ENCODE data around the gene CIRBP.
"Not testable (repeated sequence)": the region's sequence is repeated elsewhere in the genome, so short reads cannot be mapped to it uniquely, and the experiment has no call there.

CIRBP gene

DNA sequence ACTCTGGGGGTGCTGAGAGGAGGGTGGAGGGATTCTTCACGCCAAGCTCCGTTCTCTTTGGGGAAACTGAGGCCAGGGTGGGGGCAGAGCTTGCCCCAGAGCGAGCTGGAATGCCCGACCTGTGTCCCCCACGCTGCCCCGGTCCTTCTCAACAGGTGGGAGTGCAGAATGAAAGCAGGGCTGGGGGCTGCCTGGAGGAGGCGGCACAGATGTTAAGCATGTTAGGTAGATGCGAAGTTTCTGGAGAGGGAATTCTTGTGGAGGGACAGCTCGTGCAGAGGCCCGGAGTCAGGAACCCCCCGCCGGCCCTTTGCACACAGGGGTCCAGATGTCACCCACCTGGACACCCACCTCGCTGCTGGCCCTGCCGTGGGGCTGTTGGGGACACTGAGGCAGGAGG, 25.6 kb downstream of the CIRBP start:
- DNase-seq: no peak

DNA sequence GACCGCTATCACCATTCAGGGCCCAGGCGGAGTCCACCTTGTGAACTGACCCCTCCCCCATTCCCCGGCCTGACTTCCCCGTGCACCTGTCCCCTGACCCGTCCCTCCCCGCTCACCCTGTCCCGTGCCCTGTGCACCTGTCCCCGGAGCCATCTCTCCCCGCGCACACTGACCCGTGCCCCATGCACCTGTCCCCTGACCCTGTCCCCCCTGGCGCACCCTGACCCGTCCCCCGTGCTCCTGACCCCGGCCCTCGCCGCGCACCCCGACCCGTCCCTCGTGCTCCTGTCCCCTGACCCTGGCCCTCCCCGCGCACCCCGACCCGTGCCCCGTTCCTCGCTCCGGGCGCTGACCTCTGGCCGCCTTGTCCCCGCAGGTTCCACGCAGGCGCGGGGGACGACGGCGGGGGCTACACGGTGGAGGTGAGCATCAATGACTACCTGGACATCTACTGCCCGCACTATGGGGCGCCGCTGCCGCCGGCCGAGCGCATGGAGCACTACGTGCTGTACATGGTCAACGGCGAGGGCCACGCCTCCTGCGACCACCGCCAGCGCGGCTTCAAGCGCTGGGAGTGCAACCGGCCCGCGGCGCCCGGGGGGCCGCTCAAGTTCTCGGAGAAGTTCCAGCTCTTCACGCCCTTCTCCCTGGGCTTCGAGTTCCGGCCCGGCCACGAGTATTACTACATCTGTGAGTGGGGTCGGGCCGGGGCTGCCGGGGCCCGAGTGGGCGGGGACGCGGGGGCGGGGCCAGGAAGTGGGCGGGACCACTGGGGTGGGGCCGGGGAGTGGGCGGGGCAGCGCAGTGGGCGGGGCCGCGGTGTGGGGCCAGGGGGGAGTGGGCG, 26.3 kb downstream of the CIRBP start:
- no peak for DNase-seq

DNA sequence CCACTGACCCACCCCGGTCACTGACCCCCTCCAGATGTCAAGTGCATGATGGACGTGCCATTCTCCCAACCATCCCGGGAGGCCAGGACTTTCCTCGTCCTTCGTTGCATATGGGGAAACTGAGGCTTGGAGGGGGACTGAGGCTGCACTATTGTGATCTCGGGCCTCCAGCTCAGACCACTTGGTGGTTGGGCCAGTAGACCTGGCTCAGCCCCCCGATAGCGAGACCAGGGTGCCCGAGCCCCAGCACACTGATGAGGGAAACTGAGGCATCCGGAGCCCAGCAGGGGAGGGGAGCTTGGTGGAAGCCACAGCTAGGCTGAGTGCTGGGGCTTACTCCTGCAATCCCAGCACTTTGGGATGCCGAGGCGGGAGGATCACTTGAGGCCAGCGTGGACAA, 26.9 kb downstream of the CIRBP start:
- no peak for DNase-seq

DNA sequence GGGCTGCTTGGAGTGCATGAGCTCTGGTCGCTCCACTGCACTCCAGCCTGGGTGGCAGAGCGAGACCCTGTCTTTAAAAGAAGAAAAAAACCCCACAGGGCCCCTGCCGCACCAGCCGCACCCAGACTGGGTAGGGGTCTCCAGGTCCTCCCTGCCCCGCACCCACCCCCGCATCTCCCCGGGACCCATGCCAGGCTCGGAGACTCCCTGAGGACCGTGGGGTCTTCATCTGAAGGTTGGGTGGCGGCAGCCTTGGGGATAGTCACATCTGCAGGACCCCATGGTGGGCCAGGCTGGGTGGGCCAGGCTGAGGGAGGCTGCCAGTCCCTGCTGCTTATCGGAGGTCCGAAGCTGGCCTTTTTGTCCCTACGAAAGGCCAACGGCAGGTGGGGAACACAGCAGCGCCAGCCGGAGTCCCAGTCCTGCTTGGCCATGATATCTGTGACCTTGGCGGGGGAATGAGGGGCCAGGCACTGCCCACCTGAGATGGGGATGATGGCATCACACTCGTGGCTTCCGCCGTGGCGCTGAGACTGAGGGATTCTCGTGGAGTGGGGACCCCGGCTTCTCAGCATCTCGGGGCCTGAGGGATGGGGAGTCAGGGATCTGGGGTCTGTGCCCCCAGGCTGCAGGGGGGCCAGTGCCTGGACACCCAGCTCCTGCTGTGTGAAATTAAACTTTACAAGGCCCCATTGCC, 27.6 kb downstream of the CIRBP start:
- no peak for DNase-seq

DNA sequence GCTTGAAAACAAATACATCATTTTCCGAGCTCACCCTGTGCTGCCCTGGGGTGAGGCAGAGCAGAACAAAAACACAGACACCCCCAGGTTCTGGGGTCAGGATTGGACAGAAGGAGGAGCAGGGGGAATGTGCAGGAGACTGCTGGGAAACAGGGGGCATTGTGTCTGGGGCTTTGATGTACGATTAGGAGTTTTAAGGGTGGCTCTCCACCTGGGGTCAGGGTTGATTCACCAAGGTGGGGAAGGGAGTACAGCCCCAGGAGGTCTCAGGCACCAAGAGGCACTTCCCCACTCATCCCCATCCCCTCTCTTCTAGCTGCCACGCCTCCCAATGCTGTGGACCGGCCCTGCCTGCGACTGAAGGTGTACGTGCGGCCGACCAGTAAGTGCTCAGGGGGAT, 29.1 kb downstream of the CIRBP start:
- no peak for DNase-seq

GRCh38 chr19:1299801-1300200, 30.7 kb downstream of the CIRBP start:
- no peak for DNase-seq

DNA sequence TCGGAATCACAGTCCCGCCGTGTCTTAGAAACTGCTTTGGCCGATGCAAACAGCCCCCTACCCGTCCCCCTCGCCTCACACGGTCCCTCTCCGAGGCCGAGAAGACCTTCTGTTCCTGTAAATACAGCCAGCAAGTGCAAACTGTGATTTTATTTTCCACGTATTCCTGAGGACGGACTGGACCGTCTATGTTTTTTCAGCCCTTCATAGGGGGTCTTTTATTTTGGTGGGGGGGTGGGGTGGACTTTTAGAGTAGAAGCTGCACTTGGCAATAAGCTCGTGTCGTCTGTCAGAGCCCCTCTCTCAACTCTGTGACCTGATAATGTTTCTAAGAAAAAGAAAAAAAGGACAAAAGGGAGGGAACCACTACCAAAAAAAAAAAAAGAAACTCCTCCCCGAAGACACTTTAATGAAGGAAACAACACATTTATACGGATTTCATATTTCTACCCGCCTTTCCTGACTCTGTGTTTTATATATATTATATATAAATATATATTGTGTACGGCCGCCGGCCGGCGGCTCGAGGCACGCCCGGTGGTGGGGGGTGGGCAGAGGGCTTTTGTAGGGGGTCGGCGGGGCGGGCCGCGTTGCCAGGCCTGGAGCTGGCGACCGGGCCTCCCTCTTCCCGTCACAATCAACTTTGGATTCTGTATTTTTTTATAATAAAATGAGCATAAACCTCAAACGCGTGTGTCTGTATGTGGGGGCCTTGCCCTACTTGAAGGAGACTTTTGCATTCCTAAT, 31.8 kb downstream of the CIRBP start:
- no peak for DNase-seq

- no peak for DNase-seq
Observed at GRCh38 chr19:1302533-1303239, 33.6 kb downstream of the CIRBP start.

DNA sequence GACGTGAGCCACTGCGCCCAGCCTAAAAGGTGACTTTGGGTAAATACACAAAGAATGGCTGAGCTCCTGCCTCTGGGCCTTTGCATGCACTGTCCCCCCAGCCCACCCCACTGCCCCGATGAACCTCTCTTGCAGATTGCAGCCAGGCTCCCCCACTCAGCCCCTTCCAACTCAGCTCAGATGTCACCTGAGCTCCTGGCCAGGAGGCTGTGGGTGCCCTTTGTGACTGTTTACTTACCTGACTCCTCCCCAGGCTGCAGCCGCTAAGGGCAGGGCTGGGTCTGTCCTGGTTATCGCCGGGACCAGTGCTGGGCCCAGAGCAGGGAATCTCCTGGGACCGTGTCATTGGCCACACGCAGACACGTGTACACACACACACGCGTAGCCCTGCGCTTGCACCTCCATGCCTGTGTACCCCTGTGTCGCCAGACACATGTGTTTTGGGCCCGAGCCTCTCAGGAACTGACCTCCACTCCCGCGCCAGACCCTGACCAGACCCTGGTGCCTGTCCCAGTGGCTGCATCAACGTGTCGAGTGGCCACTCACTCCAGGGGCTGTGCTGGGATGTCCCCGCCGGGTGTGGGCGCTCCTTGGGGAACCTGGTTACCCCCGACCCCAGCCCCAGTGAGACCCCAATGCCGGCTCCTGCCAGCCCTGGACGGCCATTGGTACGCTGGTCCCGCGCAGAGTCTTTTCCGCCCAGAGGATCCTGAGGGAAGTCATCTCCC, 35.2 kb downstream of the CIRBP start:
- no peak for DNase-seq

GRCh38 chr19:1305354-1305753, 36.2 kb downstream of the CIRBP start:
- not testable (repeated sequence) for DNase-seq

GRCh38 chr19:1307320-1307719, 38.2 kb downstream of the CIRBP start:
- no peak for DNase-seq

DNA sequence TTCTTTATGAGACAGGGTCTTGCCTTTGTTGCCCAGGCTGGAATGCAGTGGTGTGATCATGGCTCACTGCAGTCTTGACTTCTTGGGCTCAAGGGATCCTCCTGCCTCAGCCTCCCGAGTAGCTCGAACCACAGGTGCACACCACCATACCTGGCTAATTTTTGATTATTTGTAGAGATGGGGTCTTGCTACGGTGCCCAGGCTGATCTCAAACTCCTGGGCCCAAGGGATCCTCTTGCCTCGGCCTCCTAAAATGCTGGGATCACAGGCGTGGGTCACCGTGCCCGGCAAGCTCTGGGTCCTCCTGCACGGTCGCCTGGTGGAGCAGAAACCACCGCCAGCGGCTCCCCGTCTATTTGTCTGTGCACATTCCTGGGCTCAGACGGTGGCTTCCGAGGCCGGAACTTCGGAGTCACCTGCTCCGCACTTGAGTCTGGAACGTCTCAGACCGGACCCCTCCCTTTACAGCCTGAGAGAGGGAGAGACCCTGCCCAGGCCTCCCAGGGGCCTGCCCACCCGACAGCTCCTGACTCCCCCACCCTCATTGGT, 38.7 kb downstream of the CIRBP start:
- no peak for DNase-seq

- DNase-seq: no peak
Observed at GRCh38 chr19:1308718-1309117, 39.6 kb downstream of the CIRBP start.

DNA sequence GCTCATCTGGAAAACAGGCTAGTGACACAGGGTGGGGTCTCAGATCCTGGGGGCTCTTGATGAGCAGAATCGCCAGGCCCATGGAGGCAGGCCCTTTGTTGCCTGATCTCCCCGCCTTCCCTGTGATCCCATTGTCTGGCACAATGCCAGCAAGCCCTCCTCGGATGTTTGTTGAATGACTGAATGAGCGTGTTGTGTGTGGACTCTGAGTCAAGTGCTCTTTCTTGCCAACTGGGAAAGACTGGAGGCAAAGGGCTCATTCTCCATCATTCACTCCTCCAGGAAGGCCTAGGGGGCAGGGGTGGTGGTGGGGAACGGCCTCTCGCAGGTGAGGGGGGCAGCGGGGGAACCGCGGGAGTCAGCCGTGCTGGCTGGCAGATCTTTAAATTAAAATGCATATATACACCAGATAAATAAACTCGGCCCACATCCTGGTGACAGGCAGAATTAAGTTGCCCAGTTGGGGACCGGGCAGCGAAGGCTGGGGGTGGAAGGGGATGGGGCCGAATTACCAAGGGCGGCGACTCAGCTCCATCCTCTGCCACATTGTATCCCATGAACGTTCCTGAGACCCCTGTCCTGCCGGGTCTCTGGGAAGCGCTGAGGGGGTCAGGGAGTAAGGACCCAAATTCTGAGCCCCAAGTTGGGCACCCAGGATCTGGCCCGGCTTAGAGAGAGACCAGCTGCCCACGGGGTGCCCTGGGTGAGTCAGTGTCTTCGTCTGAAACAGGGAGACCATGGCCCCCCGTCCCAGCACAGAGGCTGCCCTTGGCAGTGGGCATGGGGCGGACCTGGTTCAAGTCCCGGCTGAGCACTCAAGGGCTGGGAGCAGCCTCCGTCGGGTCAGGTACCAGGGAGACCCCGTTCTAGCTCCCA, 41.1 kb downstream of the CIRBP start:
- no peak for DNase-seq

GRCh38 chr19:1310853-1311180, 41.7 kb downstream of the CIRBP start:
- DNase-seq: no peak

DNA sequence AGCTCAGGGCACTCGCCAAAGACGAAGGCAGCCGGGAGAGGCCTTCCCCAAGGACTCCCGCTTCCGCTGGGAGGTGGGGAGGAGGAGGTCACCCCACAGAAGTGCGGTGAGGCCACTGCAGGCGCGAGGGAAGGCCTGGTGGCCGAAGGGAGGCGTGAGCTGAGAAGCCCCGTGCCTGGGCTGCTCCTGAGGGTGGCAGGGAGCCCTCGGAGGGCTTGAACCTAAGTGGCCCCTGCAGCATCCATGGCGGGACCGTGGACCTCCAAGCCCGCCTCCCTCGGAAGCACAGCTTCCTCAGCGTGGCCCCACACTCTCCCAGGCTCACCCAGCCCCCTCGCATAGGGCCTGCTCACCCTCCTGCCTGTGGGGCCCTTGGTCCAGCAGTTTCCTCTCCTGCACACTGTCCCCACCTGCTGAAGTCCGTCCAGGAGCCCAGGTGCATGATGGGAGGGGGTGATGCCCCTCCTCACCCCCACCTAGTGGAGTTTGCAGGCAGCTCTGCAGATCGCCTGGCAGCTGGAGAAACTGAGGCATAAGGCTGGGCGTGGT, 42.5 kb downstream of the CIRBP start:
- no peak for DNase-seq

DNA sequence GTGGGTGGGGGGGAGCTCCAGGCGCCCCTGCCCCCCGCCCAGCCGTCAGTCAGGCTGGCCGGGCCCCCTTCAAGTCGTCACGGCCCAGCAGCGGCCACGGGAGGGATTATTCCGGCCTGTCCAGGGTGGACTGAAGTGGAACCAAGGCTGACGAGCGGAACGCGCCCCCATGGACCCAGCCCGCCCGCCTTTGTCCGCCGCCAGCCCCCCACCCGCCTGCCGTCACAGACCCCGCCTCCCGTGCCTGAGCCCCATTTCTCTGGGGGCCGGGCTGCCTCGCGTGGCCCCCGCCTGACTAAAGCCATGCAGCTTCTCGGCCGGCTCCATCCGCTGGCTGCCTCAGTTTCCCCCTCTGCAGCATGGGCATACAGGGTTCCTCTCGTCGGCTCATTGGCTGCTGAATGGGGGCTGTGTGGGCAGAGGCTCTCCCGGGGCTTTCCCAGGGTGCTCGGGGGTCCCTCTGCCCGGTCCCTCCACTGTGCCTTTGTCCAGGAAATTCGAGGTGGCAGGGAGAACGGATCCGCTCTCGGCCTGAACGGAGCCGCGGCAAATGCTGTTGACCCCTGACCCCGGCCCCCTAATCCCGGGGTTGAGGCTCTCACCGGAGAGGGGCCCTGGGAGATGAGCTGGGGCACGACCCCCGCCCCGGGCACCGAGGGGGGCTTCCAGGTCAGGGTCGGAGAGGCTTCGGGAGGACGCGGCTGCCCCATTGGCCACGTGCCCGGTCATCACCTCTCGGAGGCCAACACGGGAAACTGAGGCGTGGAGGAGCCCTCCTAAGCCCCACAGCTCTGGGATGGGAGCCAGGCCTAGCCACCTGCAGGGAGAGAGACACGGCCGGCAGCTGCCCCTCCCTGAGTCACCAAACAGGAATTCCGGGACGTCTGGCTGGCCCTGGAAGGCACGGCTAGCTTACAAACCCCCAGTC, 43.9 kb downstream of the CIRBP start:
- no peak for DNase-seq

DNA sequence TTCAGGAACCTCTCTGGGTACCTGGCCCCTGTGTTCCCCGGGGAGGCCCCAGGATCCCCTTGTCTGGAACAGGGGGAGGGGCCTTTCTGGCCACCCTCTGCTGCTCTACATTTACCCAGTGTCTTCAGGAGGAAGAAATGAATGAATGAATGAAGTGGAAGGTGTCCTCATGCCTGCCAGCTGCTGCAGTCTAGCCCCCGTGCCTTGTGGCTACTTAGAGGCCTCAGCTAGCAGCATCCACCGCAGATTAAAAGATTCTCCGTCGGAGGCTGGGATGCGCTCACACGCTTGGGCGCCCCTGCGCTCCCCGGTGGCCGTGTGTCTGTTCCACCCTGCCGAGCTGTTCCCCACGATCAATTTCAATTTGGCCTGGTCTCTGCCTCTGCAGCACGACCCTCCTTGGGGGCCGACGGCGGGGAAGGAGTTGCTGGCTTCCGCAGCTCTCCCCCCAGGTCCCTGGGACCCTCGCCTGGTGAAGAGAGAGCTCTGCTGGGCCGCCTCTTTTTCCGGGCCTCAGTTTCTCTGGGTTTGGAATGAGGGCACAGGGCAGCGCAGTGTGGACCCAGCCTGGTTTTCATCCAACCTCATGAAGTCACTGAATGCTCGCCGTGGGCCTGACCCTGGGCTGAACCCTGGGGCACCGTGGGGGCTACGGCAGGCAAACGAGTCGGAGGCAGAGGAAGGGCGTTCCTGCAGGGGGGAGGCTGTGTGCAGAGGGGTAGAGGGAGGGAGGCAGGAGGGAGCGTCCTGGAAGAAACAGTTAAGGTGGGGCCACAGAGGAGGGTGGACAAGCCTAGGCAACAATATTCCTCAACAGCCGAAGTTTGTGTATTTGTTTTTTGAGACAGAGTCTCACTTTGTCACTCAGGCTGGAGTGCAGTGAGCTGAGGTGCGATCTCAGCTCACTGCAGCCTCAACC, 44.8 kb downstream of the CIRBP start:
- DNase-seq: no peak

Data from NCI-H510A (cell line).